MCF 10A (cell line): ENCODE measurements around the gene TRIM52. TPM values are rescaled to one million over a fixed set of nuclear protein-coding genes. Genes with fewer than 3 reads are reported as not detected.
A peak's percentile ranks its signal among the peaks of the same experiment; 100 is the strongest.

Source experiments
- BruUV-seq: library from RNA; stranded (reverse); fragments of 400-500 nt; replicated peaks from 2 replicates; lab custom pipeline; 2021; lab: Mats Ljungman, UMichigan
- CTCF ChIA-PET: fragments of 300-600 bp; sonication (Branson Sonifier 250); formaldehyde crosslinking; extraction: SDS; loops from one replicate; lab custom pipeline; 2021; ENCODE audit warnings: antibody characterized with exemption, inconsistent platforms; lab: Yijun Ruan, JAX
- POLR2A ChIA-PET: fragments of 300-600, 350-650 bp; sonication (Branson Sonifier 250); formaldehyde crosslinking; extraction: SDS; loops from one replicate; lab custom pipeline; 2020; ENCODE audit warnings: antibody characterized with exemption, inconsistent platforms; lab: Yijun Ruan, JAX
- DNase-seq: peaks from one replicate; pipeline ENCODE4 v3.0.0-alpha.2; 2018; ENCODE audit not compliant: unreplicated experiment
- H3K27ac Mint-ChIP-seq: one replicate; pipeline ENCODE4 v1.8.0; 2022; ENCODE audit warnings: mild to moderate bottlenecking, low read depth, mixed read lengths; ENCODE audit not compliant: unreplicated experiment
- H3K27me3 Mint-ChIP-seq: one replicate; pipeline ENCODE4 v1.8.0; 2022; ENCODE audit warnings: mixed read lengths; ENCODE audit not compliant: insufficient read depth, unreplicated experiment
- H3K36me3 Mint-ChIP-seq: one replicate; pipeline ENCODE4 v1.8.0; 2022; ENCODE audit warnings: mild to moderate bottlenecking, moderate library complexity, mixed read lengths; ENCODE audit not compliant: insufficient read depth, unreplicated experiment
- H3K4me1 Mint-ChIP-seq: one replicate; pipeline ENCODE4 v1.8.0; 2022; ENCODE audit warnings: mixed read lengths; ENCODE audit not compliant: insufficient read depth, unreplicated experiment
- H3K4me3 Mint-ChIP-seq: one replicate; pipeline ENCODE4 v1.8.0; 2022; ENCODE audit warnings: mild to moderate bottlenecking, moderate library complexity, mixed read lengths; ENCODE audit not compliant: unreplicated experiment
- H3K9me3 Mint-ChIP-seq: one replicate; pipeline ENCODE4 v1.8.0; 2022; ENCODE audit warnings: mixed read lengths; ENCODE audit not compliant: unreplicated experiment
- CTCF ChIP-seq: fragments of 200-600 bp; IDR thresholded peaks from one replicate; pipeline ENCODE4 v1.8.0; 2022; ENCODE audit warnings: antibody characterized with exemption, mild to moderate bottlenecking; ENCODE audit not compliant: unreplicated experiment
- intact Hi-C: fragments of 100-400 bp; cut with micrococcal nuclease; formaldehyde crosslinking; loops from 2 replicates; pipeline ENCODE4 v1.14.1; 2022
- total RNA-seq: library from RNA; stranded (reverse); gene quantifications from 2 replicates; pipeline ENCODE4 v1.2.3, GENCODE V29; 2022

The TRIM52 gene
- total RNA-seq, 1 experiment from 2014 or later, result 12.5 TPM

GRCh38 chr5:181234455-181235306 lies 26.3 kb downstream of the TRIM52 start:
- Mint-ChIP-seq H3K9me3 (no peaks in the 10 kb centered on the region), H3K27ac (peak overlapping the region; percentile 51), H3K4me1 (peaks cover 22% of the 10 kb centered on the region), H3K36me3 (peaks cover 87% of the 10 kb centered on the region), H3K4me3 (no peak overlapping the region), H3K27me3 (no peaks in the 10 kb centered on the region)
- BruUV-seq, result no TSS peak
- ChIA-PET POLR2A (interaction anchor here (0.6 to 19.6 kb wide), 13 partner anchors 8 to 450 kb away, joined by 3 to 374 read pairs (median 4); partner anchors contain the start of genes RACK1 and TRIM41), CTCF (interaction anchor here (0.7 to 0.8 kb wide), 2 partner anchors 11 to 45 kb away, joined by 3 read pairs; no protein-coding TSS in a partner anchor)
- intact Hi-C loops, result no loop called here
- peak; percentile 39 for DNase-seq
- no peak for TF ChIP-seq CTCF

- no peak for TF ChIP-seq CTCF
- Mint-ChIP-seq H3K27ac (peak overlapping the region; percentile 6), H3K9me3 (no peaks in the 10 kb centered on the region), H3K27me3 (no peaks in the 10 kb centered on the region), H3K4me1 (peaks cover 18% of the 10 kb centered on the region), H3K4me3 (no peak overlapping the region), H3K36me3 (peaks cover 87% of the 10 kb centered on the region)
- BruUV-seq, result no TSS peak
- intact Hi-C loops, result no loop called here
- CTCF ChIA-PET, result interaction anchor here (0.7 to 1.1 kb wide), 2 partner anchors 30 to 44 kb away, joined by 3 read pairs; no protein-coding TSS in a partner anchor
- no peak for DNase-seq
- POLR2A ChIA-PET, result interaction anchor here (0.6 to 19.6 kb wide), 7 partner anchors 9 to 53 kb away, joined by 3 to 374 read pairs (median 5); partner anchors contain the start of genes RACK1 and TRIM41
Observed at GRCh38 chr5:181233801-181234454, 27.0 kb downstream of the TRIM52 start.

- DNase-seq, result no peak
- no peaks in the 10 kb centered on the region for H3K9me3 Mint-ChIP-seq
- intact Hi-C loops, result no loop called here
- POLR2A ChIA-PET, result interaction anchor here (0.6 to 19.6 kb wide), 5 partner anchors 9 to 22 kb away, joined by 3 to 374 read pairs (median 9); partner anchors contain the start of genes RACK1 and TRIM41
- no peaks in the 10 kb centered on the region for H3K27me3 Mint-ChIP-seq
- CTCF ChIA-PET, result interaction anchor here (0.6 to 1.1 kb wide), 2 partner anchors 29 to 42 kb away, joined by 3 read pairs; no protein-coding TSS in a partner anchor
- BruUV-seq, result no TSS peak
- H3K4me3 Mint-ChIP-seq, result no peak overlapping the region
- H3K27ac Mint-ChIP-seq, result peak overlapping the region; percentile 6
- peaks cover 15% of the 10 kb centered on the region for H3K4me1 Mint-ChIP-seq
- TF ChIP-seq CTCF, result no peak
- H3K36me3 Mint-ChIP-seq, result peaks cover 86% of the 10 kb centered on the region
Observed at GRCh38 chr5:181233088-181233800, 27.7 kb downstream of the TRIM52 start.
